Measurements from ENCODE around the gene ACP6. TPM values are rescaled to one million over a fixed set of nuclear protein-coding genes. Genes with fewer than 3 reads are reported as not detected.
"Not testable (repeated sequence)": the region's sequence is repeated elsewhere in the genome, so short reads cannot be mapped to it uniquely, and the experiment has no call there.

The ACP6 gene
- total RNA-seq, 1 experiment from 2014 or later, result 10.9 TPM

GRCh38 chr1:147622731-147623130 is 47.6 kb downstream of the ACP6 start:
- no peak for DNase-seq (ENCODE audit: low spot score)

- no peak for DNase-seq (ENCODE audit: low spot score)
Measured at GRCh38 chr1:147620543-147620942, 49.8 kb downstream of the ACP6 start.

DNA sequence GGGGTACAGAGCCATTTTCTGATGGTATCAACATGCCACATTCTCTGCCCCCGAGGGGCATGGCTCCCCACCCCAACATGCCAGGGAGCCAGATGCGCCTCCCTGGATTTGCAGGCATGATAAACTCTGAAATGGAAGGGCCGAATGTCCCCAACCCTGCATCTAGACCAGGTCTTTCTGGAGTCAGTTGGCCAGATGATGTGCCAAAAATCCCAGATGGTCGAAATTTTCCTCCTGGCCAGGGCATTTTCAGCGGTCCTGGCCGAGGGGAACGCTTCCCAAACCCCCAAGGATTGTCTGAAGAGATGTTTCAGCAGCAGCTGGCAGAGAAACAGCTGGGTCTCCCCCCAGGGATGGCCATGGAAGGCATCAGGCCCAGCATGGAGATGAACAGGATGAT is 50.6 kb downstream of the ACP6 start:
- DNase-seq (ENCODE audit: low spot score), result no peak

- no peak for DNase-seq (ENCODE audit: low spot score)
Measured at GRCh38 chr1:147618771-147619170, 51.6 kb downstream of the ACP6 start.

DNA sequence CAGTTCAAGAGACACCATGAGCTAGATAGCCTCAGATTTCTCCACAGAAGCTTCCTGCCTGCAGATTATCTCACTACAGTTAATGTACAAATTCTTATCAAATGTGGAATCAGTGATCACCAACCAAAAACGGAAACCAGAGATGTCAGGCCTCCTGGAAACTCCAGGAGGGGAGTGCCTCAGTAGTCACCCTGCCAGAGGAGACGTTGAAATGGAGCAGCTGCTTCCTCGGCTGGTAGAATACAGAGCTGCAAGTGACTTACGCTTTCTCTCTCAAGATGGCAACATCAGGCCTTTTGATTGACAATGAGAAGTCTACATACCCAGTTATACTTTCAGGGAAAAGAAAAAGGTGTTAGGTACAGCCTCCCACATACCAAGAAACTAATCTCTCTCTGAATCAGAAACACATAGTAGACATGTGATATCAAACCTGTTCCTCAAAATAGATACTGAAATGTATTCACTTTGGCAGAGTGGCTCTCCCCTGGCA is 52.2 kb downstream of the ACP6 start:
- DNase-seq (ENCODE audit: low spot score), result no peak

DNA sequence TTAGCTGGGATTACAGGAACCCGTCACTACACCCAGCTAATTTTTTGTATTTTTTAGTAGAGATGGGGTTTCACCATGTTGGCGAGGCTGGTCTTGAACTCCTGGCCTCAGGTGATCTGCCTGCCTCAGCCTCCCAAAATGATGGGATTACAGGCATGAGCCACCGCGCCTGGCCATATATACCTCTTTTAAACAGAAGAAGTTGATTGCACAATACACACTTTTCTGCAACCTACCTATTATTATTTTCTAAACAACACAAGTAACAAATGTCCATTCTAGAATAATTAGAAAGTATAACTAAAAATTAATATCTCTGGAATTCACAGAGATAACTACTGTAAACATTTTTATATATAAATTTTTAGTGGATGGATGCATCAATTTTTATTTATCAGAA is 55.4 kb downstream of the ACP6 start:
- not testable (repeated sequence) for DNase-seq (ENCODE audit: low spot score)

DNA sequence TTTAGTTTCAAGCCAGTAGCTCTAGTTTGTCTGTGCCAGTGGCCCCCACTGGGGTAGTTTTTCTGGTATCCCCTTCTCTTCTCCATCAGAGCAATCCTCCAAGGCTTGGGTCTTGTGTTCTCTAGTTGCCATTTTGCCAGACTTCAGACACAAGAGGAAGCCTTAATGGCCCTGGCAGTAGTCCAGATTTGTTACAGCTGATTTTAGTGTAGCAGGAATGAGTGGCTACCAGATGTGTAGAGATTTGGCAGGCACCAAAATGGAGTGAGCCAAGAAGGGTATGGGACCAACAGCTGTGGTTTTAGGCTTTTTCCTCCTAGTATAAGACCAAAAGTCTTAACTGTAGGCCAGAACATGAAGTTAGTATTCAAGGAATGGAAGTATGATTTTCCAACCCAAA is 56.8 kb downstream of the ACP6 start:
- DNase-seq (ENCODE audit: low spot score), result no peak

DNA sequence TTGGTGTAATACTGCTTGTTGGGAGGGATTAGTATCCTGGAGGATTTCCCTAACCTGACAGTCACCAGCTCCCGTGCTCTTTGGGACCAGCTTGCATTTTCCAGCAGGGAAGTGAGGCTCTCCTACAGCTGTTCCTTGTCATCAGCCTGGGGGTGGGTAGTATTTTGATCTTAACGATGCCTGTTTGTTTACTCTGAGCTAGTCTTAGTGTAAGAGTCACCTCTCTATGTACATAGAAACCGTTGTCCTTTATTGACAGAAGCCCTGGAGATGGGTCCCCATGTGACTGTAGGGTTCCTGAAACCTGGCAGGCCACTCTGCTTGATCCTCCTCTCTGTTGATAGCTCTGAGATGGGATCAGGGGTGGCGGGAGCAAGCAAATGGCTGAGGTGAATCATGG is 58.0 kb downstream of the ACP6 start:
- no peak for DNase-seq (ENCODE audit: low spot score)

DNA sequence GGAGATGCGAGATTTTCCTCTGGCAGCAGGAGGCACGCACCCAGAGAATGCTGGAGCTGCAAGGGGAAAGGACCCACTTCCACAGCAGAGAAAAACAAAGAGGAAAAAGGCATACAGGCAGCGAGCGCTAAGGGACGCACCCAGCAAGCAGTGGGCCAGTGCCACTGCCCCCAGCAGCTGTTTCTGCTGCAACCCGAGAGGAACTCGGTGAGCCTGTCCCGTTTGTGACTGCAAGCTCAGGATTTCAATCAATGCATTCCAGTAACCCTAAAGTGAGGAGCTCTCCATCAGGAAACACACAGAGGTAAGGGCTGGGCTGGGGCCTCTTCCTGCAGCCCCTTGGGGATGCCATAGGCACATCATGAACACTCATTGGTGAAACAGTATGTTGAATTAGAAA is 58.7 kb downstream of the ACP6 start:
- DNase-seq (ENCODE audit: low spot score), result no peak

DNA sequence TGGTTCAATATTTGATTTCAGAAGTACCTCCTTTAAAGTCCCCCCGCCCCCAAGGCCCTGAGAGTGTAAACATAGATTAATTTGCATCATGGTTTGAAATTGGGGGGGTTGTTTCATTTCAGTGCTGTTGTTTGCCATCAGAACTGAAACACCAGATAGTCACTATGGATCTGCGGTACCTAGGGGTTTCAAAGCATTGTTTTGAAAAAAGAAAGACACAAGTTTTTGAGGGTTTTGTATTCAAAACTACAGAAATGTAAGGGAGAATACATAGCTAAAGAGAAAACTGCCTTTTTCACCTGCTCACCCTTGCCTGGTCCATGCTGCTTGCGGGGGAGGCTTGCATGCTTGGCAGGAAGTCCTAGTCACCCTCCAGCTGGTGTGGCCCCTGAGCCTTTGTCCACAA is 59.3 kb downstream of the ACP6 start:
- no peak for DNase-seq (ENCODE audit: low spot score)

DNA sequence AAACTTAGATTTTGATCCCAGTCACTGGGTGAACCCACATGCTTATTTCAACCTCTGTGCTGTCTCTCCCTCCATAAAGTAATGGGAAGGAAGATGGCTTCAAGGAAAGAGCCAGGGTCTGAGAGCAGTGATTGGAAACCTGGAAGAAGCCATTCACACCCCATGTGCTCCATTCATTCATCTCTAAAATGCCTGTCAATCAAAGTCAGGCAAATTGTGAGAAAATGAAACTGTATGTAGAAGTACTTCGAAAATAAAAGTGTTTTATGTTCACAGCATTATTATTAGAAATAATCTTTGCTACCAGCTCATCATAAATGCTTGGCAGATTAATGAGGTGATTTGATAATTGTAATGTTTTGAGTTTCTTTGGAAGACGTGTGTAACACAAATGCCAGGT is 61.0 kb downstream of the ACP6 start:
- DNase-seq (ENCODE audit: low spot score), result no peak

DNA sequence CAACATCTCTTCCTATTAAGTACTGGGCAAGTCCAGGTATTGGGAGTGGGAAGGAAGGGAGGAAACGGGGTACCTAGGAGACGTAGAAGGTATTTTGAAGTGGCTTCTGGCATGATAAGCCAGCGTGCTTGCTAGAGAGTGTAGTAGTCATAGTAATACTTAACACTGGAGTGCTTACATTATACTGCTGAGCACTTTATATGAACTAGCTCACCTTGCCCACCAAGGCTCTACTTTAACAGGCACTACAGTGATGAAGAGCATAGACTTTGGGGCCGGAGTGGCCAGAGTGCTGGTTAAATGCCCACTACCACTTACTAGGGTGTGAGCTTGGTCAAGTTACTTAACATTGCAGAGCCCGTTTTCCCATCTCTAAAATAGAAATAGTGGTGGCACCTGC is 61.7 kb downstream of the ACP6 start:
- DNase-seq (ENCODE audit: low spot score), result no peak

DNA sequence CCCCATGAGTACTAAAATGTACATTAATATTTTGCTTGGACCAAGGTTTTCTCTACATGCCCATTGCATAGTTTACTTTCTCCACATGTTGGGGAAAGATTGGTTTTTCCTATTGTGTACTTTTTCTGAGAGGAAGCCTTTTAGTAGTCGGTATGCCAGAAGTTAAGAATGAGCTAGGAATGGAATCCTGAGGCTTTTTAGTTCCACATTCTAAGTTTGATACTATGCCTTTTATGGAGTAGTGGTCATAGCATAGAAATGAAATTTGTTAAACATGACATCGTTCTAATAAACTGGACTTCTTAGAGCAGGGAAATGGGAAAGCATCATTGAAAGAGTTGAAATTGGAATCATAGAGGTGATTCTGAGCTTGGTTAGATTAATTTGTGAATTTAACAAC is 64.7 kb downstream of the ACP6 start:
- no peak for DNase-seq (ENCODE audit: low spot score)

DNA sequence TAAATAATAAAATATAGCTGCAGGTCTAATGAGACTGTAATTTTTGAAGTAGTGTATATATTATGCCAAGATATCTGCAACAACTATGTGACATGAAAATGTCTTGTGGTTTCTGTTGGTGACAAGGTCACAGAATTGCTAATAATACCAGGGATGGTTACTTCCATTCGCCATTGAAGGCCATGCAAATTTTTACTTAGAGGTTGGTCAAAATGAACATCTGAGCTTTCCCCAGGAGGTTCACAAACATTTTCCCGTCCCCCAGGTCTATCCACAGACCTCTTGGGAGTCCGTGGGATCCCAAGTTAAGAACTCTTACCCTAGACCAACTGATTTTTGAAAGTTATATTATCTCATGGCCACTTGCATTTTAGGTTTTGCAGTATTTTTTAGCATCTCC is 66.3 kb downstream of the ACP6 start:
- no peak for DNase-seq (ENCODE audit: low spot score)

GRCh38 chr1:147600119-147601111 is 69.9 kb downstream of the ACP6 start:
- no peak for DNase-seq (ENCODE audit: low spot score)

DNA sequence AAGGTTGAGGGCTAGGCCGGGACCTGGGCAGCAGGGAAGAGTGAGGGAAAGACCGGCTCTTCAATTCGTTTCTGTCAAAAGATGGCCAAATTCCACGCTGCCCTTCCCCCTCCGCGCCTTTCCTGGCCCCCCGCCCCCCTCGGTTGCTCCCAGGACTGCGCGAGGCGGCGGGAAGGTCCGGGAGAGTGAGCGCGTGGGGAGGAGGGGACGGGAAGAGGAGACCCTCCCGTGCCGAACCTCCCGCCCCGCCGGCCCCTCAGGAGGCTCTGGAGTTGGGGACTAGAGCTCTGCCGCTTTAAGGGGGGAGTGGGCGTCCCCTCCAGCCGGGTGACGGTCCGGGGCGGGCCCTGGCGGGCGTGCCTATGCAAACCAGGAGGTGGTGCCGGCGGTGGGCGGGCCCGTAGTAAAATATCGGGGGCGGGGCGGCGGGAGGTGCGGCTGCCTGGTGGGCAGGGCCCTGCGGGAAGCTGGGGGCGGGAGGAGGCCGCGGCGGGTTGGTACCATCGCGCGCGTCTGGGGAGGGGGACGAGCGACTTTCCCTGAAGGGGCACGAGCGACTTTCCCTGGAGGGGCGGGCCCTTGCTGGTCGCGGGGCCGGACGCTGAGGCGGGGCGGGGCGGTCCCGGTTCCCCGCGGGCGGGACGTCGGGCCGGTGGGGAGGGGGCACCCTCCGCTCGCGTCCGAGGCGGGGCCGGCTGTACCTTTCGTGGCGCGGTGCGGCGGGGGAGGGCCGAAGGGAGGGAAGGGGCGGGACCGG is 70.8 kb downstream of the ACP6 start:
- peak; percentile 84 for DNase-seq (ENCODE audit: low spot score)

DNA sequence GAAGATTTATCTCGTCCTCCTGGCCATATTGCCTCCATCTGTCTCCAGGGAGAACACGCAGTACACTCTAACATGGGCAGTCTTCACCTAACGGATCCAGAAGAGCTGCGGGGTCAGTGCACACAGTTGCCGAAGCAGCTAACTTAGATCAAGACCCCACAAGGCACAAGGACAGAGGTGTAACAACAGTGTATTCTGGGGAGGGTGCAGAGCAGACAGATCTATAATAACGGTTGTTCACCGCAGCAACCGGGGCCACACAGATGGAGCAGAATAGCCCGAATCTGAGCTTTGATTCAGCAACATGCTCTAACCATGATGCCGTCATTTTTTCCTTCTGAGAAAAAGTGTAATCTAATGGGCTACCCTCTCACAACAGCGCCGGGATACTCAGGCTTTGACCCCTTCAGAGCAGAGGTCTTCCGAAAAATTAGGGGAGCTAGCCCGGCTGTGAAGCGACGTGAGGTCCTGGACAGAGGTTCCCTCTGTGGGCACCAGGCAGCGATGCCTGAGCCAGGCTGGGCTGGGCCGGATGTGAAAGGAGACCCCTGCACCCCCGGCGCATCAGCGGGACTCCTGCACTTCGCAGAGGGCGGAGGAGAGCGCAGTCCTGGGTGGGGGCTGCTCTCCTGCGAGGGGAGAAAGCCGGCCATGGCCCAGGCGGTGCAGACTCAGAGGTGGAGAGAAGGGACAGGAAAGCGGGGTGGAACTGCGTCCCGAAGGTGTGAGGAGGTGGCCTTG is 71.5 kb downstream of the ACP6 start:
- DNase-seq (ENCODE audit: low spot score), result peak; percentile 8

- no peak for DNase-seq (ENCODE audit: low spot score)
Measured at GRCh38 chr1:147597010-147597409, 73.3 kb downstream of the ACP6 start.

Data from H4 (cell line).